ENCODE results near the gene PRLR.

Gene PRLR

GRCh38 chr5:35001842-35002241, 228.4 kb downstream of the PRLR start:
- TF ChIP-seq REST (IDR thresholded peaks at IDR 0.05; ENCODE audit: low read depth) (no peak), RAD21 (IDR thresholded peaks at IDR 0.05; ENCODE audit: low read depth) (no peak)

Measured in Ishikawa (cell line).